Non-pigmented ciliary epithelial cell (primary cell): Measurements from ENCODE around the gene CACNA1S.

Source experiments
- DNase-seq: peaks from one replicate; pipeline ENCODE4 v3.0.0-alpha.2; 2010; ENCODE audit warnings: low read depth

The CACNA1S gene

DNA sequence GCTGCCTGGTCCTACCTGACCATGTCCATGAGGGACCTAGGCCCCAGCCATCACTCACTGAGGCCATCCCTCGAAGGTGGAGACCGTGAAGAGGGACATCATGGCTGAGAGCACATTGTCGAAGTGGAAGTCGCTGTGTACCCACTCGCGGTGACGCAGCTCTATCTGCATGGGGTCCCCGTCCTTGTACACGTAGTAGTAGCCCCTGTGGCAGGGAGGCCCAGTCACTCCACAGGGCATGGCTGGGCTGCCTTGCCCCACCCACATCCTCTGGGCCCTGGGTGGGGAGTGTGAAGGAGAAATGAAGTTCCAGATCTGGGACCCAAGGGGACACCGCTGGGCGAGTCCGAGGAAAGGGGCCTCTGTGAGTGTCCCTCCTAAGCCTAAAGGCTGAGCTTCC lies 50.3 kb downstream of the CACNA1S start:
- DNase-seq: no peak

- no peak for DNase-seq
Measured at GRCh38 chr1:201061049-201061448, 51.2 kb downstream of the CACNA1S start.

DNA sequence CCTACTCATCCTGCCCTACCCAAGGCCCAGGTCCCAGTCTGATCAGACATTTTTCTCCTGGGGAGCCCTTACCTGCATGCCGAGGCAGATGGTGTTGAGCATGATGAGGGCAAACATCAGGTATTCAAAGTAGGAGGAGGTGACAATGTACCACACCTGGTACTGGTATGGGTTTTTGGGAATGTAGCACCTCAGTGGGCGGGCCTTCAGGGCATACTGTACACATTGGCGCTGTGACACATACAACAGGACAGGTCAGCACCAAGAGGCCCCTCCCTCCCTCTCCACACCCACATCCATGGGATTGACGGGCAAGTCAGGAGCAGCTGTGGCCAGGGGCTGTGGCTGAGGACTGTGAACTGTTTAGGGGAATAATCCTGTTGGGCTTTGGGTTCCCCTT lies 51.6 kb downstream of the CACNA1S start:
- DNase-seq: no peak

DNA sequence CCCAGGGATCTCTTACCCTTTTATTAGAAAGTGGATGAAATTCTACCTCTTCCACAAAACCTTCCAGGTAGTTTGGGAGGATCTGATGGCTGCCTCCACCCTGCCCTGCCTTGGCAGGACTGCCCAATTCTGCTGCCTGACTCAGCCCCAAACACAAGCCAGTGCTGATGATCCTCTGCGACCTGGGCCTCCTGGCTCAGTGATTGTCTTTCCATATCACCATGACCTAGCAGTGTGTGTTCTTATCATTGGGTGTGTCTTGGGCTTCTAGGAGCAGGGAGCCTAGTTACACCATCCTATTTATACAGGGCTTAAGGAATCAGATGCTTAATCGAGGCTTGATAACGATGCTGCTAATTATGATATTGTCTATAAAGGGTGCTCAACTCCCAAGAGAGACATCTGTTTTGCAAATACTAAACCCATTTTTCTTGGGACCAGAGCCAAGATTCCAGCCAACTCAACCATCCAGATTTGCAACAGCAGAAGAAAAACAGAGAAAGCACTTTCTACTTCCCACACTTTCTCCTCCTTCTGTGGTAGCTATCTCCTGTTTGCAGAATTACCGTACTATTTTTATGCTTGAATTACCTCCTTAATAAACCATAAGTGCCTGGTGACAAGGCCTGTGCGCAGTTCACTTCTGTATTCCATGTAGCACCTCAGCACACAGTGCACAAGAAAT lies 52.2 kb downstream of the CACNA1S start:
- no peak for DNase-seq

GRCh38 chr1:201059401-201059800 lies 52.8 kb downstream of the CACNA1S start:
- DNase-seq: no peak

DNA sequence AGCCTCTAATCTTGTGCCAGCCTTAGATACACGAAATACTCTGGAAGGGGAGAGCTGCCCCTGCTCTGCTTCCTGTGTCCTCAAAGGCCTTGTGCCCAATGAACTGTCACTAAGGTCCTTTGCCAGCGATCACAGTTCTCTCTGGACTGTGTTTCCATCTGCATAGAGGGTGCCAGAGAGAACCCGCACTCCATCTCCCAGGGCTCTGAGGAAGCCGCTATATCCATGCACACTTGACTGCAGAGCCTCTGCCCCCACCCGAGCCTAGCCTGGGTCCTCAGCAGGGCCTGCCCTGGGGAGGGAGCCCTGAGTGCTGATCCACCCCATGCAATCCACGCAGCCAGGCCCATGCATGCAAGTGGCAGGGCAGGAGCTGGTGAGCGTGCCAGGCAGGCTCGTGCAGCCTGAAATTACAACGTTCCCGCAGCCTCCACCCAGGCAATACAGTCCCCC lies 58.1 kb downstream of the CACNA1S start:
- no peak for DNase-seq

DNA sequence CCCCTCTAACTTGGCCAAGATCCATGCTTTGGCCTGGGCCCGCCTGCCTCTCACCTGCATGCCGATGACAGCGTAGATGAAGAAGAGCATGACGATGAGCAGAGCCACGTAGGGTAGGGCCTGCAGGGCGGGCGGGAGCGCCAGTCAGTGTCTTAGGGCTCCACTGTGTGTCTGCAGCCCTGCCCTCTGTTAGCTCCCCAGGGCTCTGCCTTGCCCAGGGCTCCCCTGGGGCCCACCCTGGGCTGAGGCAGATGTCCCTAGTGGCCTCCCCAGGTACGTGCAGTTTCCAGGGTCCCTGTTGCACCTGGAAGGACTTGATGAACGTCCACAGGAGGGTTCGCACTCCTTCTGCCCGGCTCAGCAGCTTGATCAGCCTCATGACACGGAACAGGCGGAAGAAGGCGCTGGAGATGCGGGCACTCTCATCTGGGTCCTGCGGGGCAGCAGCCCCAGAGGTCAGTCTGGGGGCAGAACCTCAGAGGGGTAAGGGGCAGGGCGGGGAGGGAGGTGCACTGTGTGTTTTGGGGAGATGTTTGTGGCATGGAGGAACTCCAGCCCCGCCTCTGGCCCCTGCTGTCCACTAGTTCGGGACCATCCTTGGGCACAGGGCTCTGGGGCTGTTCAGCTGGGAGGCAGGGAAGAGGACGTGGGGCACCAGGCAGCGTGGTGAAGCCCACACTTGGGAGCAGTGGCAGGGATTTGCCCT lies 58.9 kb downstream of the CACNA1S start:
- DNase-seq: no peak

GRCh38 chr1:201051399-201051798 lies 60.8 kb downstream of the CACNA1S start:
- DNase-seq: no peak

DNA sequence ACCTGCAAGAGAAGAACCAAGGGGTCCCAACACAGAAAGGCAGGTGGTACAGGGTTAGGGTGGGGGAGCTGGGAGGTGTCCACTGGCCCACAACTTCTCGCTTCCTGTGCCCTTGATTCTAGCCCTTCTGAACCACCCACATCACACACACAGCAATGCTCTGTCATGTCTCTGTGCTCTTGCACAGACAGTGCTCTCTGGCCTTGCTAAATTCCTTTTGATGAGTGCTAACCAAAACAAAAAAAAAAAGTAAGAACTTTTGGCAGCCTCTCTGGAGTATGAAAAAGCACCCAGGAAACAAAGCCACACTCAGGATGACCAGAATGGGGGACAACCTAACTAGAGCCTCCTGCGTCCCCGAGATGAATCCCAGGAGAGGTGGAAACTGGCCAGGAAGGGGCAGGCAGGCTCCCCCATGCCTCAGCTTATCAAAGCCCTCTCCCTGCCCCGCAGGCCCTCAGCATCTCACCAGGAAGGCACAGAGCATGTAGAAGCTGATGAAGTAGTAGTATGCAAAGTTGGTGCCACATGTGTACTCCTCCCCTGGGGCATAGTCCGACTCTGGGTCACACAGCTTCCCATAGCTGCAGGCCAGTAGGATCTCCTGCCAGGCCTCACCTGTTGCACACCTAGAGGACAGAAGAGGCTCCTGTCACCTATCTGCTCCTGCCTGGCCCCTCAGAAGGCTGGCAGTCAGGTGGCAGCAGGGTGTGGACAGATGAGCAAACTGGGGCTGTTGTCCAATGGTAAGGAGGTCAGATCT lies 61.5 kb downstream of the CACNA1S start:
- DNase-seq: no peak

GRCh38 chr1:201049248-201049831 lies 62.9 kb downstream of the CACNA1S start:
- no peak for DNase-seq

DNA sequence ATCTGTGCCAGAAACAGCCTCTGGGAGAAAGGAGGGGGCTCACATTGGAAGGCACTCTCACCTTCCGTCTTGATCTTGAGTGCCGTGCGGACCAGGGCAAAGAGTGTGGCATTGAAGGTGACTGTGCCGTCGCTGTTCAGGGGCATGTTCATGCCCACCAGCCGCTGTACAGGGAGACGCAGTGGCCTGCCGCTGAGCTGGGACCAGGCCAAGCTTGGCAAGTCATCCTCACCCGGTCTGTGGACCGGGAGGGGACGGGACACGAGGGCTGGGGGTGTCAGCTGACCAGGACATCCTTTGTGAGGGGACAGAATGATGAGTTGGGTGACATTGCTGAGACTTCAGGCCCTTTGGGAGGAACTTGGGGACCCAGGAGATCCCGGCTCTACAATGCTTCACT lies 63.7 kb downstream of the CACNA1S start:
- DNase-seq: no peak

GRCh38 chr1:201044119-201044518 lies 68.1 kb downstream of the CACNA1S start:
- no peak for DNase-seq

- no peak for DNase-seq
Measured at GRCh38 chr1:201042779-201043461, 69.3 kb downstream of the CACNA1S start.

DNA sequence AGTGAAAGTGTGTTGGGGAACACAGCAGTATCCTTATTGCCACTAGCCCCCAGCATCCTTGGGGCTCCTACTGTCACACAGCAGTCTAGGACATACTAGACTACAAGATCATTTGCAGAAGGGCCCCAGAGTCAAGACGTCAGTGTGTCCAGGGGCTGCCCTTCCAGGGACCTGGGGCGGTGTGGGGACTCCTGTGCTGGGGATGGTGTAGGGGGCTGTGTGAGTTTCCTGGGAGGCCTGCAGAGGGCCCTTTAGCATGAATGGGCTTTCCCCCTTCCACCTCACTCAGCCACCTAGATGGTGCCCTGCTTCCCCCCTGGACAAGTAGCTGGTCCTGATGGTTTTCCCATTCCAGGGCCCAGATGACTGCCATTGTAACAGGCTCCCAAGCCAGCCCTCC lies 71.2 kb downstream of the CACNA1S start:
- DNase-seq: no peak

- no peak for DNase-seq
Measured at GRCh38 chr1:201039876-201040275, 72.3 kb downstream of the CACNA1S start.

- DNase-seq: no peak
Measured at GRCh38 chr1:201039418-201039817, 72.8 kb downstream of the CACNA1S start.

GRCh38 chr1:201038186-201038876 lies 73.9 kb downstream of the CACNA1S start:
- no peak for DNase-seq

DNA sequence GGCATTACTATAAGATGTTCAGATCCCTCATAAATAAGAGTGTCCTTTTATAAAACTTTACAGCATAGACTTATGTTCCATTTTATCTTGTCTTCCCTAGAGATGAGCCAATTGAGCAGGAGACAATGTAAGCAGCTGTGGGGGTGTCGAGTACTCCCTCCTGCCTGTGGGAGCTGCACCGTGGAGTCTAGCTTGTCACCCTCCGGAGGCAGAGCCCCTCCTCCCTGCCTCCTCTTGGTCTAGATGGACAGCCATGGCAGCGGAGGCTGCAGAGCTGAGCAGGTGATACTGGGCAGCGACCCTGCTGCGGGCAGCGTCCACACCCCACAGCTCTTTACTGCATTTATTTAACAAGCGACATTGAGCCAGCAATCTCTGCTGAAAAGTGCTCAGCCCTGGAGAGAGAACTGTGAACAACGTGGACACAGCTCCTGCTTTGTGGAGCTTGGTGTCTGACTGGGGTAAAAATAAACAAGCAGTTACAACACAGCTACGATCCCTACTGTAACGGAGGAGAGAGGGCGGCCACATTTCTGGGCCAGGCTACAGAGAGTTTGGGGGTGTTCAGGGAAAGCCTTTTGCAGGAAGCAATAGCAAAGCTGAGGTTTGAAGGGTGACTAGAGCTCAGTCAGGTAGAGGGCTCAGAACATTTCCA lies 75.9 kb downstream of the CACNA1S start:
- DNase-seq: no peak

DNA sequence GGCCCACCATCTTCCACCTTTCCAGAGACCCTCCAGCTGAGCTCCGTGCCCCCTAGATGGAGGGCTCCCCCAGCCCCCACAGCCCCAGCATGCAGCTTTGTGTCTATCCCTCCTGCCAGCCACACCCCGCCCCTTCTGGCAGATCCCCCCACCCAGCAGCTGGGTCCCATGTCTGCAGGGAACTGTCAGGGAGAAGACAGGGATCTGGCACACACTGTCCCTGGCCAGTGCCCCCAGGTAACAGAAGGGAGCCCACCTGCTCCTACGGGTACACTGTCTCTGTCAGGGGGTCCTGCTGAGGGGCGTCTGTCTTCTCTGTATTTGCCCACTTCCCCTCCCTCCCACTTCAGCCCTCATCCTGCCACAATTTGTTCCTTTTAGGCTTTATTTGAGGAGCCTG lies 77.6 kb downstream of the CACNA1S start:
- no peak for DNase-seq

GRCh38 chr1:201032408-201032807 lies 79.8 kb downstream of the CACNA1S start:
- DNase-seq: no peak

DNA sequence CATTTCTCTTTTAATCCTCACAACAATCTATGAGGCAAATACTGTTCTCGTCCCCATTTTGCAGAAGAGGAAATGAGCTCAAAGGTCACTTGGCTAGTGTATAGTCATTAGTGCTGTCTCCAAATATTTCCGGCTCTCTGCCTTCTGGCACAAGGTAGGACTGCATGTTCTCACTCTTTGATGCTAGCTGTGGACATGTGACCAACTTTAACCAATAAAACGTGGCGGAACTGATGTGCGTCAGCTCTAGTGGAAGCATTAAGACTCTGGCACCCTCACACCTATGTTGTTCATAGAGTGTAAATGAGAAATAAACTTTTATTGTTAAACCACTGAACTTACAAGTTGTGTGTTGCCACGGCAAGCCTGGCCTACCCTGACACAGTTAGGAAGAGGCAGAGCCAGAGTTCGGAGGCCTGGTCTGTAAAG lies 83.8 kb downstream of the CACNA1S start:
- DNase-seq: no peak
